Stimulated activated CD8-positive, alpha-beta memory T cell treated with anti-CD3 and anti-CD28 coated beads, Interleukin-4, amount 100 ng/mL, for 4 hours (primary cell): ENCODE data around the gene CAV3.
"Not testable (repeated sequence)": the region's sequence is repeated elsewhere in the genome, so short reads cannot be mapped to it uniquely, and the experiment has no call there.

Experiments
- DNase-seq, 2 donors: peaks; one replicate each; pipeline ENCODE4 v3.0.0-alpha.2; 2020; ENCODE audit warnings: low read depth in 2 of 2, low spot score in 1 of 2

The CAV3 gene

DNA sequence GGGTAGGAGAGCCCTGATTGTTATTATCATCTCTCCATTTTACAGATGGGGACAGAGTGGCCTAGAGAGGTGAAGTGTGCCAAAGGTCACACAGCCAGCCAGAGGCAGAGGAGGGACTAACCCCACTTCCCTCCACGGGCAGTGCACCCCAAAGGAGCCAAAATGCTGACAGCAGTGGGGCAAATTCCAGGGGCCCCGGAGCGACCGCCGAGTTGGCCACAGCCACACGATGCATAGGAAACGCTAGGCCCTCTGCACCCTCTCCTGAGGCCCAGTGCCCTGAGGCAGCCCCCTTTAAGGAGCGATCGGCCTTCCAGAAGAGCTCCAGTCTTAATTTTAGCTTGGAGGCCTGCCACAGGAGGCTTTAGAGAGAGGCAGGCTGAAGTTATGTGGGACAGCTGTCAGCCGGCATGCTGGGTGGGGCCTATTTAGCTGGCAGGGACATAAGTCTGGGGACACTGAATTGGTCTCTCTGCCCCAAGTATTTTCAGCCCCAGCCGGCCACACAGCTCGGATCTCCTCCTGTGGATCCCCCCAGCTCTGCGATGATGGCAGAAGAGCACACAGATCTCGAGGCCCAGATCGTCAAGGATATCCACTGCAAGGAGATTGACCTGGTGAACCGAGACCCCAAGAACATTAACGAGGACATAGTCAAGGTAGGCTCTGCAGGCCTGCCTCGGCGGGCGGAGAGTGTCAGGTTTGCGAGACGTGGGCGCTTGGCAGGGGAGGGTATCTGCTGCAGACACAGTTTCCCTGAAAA is at the start of gene CAV3:
TSS of gene CAV3 (plus strand) at position 471 of the 763 bp plus-strand sequence. CDS start at position 546, 75 bp downstream.
- no peak for DNase-seq

DNA sequence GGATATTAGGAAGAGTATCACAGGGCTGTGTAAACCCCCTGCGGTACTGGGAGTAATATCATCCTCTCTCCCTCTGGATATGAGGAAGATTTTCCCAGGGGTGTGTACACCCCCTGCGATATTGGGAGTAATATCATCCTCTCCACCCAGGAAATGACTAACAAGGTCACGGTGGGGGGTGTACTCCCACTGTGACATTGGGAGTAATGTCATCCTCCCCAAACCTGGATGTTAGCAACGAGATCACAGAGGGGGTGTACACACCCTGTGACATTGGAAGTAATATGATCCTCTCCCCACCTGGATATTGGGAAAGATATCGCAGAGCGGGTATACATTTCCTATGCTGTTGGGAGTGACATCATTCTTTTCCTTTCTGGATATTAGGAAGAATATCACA is 48.6 kb upstream of the CAV3 start:
- not testable (repeated sequence) for DNase-seq

DNA sequence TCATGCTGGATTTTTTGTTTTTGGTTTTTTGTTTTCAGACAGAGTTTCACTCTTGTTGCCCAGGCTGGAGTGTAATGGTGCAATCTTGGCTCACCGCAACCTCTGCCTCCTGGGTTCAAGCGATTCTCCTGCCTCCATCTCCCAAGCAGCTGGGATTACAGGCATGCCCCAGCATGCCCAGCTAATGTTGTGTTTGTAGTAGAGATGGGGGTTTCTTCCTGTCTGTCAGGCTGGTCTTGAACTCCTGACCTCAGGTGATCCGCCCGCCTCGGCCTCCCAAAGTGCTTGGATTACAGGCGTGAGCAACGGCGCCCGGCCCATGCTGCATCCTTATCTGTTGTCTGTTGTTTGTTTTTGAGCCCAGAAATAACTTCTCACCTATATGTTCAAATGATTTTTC is 42.3 kb upstream of the CAV3 start:
- not testable (repeated sequence) for DNase-seq

DNA sequence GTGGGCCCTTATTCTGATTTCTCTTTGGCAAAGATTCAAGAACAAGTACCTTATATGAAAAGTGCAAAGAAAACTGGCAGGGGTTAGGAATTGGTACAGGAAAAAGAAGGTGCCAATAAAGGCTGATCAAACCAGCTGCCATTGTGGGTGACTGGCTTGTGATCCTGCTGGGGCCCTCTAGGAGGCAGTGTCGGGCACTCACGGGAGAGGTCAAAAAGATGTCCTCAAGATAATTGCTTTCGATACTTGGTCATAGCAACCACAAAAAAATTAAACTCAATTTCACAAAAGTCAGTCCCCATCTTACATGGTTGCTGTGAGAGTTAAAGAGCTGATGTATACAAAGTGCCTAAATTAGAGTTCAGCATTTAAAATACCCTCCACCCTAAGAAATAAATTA is 31.0 kb upstream of the CAV3 start:
- DNase-seq: no peak

DNA sequence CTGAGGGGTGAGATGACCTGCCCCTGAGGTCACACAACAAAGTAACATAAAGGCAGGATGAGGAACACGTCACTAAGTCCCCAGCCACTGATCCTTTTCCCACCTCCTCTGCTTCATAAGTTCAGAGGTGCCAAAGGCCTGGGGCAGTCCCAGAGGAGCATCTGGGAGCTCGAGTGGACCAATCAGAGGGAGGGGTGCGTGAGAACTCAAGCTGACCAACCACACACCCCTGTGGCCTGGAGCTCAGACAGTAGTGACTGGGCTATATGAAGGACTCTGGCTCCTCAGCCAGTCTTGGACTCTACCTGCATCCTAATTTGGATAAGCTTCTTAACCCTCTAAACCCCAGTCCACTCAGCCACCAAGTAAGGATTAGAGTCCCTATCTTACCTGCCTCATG is 28.0 kb upstream of the CAV3 start:
- no peak for DNase-seq

DNA sequence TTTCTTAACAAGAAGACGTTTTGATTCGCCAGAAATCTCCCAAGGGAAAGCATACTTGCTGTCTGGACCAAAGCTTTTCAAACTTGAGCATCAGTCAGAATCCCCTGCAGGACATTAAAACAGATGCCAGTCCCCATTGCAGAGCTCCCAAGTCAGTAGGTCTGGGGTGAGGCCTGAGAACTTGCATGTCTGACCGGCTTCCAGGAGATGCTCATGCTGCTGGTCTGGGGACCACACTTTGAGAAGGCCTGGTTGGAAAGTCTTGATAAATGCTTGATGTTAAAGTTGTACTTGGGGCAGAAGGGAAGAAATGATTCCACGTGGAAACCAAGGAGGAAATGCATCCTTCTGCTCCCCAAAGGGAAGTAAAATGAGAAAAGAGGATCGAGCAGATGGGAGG is 24.3 kb upstream of the CAV3 start:
- DNase-seq: no peak

DNA sequence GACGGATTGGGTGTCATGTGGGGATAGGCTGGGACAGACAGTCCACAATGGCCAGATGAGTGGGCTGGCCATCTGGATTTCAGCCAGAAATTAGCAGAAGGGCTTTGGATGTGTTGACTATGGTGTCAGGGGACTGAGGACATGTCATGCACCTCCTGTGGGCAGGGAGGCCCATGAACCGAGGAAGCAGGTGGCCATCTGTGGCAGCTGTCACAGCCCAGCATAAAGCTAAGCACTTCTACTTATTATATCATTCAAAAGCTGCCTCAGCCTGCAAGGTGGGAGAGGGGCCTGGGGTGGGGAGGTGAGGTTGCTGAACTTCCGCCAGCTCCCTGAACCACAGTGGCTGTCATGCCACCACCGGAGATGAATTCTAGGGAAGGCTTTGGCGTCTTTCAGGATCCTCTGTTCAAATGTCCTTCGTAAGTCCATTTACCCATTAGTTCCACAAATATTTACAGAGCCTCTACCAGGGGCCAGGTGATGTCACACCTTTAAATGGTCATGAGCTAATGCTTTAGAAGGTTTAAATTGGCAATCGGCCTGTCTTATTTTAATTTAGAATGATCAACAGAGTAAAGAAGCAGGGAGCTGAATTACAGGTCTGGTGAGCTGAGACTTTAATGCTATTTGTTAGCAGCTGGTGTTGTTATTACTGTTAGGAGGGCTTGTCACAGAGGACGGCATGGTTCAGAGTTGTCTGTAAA is 23.6 kb upstream of the CAV3 start:
- no peak for DNase-seq

DNA sequence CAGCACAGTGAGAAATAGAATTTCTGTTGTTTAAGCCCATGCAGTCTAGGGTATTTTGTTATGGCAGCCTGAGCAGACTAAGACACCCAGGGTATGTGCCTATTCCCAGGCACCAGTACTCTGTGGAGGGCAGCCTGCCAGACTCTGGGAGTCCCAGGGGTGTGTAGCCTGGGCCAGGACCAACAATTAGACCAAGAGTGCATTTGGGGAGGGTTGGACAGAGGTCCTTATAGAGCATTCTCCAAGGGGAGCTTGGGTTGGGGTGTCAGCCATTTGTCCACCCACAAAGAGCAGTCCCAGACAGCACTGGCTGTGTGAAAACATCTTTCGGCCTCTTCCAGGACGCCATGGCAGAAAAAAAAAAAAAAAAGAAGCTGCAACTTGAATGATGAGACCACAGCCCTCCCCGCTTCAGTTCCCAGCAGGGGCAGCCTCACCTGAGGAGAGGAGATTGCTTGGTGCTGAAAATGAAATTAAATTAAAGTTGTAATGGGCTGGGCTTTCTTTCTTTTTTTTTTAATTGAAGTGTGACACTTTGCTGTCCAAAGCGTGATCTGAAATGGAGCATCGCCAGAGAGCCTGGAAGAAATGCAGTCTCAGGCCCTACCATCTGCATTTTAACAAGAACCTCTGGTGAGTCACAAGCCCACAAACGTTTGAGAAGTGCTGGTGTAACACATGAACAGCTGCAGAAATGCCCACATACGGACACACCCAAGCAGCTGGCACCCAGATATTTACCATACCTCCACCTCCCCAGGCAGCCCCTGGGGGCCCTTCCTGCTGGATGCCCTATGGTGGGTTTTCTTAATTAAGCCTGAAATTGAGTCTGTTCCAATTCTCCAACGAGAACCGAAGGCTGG is 21.3 kb upstream of the CAV3 start:
- DNase-seq: no peak

DNA sequence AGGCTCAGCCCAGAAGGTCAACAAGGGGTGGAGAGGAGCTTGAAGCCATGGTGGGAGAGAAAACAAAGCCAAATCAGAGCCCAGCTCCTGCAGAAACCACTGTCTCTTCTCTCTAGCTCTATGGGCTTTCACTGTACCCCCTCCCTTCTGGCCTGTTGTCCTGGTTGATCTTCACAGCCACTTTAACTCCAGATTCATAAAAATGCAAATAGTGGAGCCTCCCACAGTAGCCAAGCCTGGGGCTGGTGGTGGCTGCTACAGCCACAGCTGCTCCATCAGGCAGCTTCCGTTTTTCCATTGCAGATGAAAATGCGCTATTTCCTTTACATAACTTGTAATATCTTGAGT is 20.7 kb upstream of the CAV3 start:
- no peak for DNase-seq

DNA sequence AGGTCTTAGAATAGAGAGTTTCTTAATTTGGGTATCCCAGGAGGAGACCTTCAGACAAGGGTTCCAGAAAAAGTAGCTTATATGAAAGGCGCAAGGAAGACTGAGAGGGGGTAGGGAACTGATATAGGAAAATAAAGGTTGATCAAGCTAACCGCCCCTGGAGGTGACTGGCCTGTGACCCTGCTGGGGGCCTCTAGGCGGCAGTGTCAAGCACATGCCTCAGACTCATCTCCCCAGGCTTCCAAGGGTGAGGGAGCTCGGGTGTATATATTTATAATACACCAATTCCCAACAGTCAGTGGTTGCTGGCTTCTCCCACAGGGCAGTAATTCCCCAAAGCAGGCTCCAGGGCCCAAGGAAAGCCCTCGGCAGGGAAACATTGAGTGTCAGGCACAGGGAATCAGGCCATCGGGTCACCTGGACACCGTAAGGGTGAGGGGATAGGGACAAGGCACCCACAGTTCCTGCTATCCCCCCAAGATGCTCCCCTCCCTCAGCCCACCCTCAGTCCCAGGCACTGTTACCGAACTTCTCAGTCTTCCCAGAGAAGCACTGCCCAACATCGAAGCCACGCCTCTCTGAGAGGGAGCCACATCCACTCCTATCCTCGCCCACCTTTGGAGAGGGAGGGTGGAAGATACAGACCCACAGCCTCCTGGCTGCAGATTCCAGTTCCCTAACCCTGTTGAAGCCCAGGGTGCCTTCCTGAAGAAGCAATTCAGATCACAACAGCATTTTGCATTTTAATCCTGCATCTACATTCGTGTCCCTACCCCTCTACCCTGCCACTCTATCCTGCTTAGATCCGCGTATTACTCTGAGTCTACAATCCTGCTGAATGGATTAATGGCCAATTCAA is 19.5 kb upstream of the CAV3 start:
- no peak for DNase-seq

DNA sequence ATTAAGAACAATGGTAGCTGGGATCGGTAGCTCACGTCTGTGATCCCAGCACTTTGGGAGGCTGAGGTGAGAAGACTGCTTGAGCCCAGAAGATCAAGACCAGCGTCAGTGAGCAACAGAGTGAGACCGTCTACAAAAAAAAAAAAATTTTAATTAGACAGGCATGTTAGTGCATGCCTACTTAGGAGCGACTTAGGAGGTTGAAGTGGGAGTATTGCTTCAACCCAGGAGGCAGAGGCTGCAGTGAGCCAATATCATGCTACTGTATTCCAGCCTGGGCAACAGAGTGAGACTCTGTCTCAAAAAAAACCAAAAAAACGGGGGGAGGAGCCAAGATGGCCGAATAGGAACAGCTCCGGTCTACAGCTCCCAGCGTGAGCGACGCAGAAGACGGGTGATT is 17.8 kb upstream of the CAV3 start:
- not testable (repeated sequence) for DNase-seq

DNA sequence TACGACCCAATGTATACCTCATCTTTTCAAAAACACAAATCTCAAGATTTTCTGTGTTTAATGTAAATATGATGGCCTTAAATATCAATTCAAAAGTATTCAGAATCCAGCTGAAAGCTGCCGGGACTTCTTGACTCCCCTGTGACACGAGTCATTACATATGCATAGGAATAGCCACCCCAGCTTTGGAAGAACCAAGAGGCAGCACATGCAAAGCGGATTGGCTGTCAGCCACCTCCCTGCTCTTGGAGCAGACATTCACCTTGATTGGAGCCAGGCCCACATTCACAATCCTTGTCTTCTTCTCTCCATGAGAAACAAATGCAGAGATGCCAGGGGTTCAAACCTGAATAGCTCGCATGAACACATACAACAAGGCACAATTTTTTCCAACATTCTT is 10.8 kb upstream of the CAV3 start:
- no peak for DNase-seq

DNA sequence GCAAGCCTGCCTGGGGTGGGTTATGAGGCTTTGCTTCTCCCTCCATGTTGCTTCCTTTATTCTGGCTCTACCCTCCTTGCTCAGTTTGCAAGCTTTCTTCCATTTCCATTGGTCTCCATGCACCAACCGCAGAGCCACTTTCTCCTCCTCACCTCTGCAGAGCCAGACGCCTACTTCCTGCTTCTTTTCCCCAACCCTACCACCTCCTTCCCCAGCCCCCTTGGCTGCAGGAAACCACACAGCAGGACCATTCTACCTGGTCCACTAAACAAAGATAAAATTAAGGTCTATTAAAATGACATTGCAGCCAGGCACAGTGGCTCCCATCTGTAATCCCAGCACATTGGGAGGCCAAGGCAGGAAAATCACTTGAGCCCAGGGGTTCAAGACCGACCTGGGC is 10.0 kb upstream of the CAV3 start:
- DNase-seq: no peak

DNA sequence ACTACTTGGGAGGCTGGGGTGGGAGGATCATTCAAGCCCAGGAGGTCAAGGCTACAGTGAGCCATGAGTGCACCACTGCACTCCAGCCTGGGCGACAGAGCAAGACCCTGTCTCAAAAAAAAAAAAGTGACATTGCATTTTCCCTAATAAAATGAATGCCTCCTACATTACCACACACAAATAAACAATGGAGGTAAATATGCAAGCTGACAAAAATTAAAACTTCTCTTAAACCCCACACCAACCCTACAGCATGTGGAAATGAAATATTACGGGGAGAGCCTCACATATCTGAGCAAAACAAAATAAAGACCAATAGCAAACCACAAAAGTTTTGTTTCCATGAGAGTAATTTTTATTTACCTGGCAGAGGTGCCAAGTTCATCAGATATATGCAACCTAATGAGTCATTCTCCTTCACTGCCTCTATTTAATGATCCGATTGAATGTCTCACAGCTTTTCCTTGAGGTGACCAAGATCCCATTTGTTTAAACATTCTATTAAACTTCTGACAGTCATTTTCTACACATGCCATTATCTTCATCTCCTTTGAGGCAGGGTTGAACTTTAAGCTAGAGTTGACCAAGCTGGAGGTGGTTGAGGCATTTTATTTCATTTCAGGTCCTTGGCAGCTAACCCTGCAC is 9.4 kb upstream of the CAV3 start:
- no peak for DNase-seq

DNA sequence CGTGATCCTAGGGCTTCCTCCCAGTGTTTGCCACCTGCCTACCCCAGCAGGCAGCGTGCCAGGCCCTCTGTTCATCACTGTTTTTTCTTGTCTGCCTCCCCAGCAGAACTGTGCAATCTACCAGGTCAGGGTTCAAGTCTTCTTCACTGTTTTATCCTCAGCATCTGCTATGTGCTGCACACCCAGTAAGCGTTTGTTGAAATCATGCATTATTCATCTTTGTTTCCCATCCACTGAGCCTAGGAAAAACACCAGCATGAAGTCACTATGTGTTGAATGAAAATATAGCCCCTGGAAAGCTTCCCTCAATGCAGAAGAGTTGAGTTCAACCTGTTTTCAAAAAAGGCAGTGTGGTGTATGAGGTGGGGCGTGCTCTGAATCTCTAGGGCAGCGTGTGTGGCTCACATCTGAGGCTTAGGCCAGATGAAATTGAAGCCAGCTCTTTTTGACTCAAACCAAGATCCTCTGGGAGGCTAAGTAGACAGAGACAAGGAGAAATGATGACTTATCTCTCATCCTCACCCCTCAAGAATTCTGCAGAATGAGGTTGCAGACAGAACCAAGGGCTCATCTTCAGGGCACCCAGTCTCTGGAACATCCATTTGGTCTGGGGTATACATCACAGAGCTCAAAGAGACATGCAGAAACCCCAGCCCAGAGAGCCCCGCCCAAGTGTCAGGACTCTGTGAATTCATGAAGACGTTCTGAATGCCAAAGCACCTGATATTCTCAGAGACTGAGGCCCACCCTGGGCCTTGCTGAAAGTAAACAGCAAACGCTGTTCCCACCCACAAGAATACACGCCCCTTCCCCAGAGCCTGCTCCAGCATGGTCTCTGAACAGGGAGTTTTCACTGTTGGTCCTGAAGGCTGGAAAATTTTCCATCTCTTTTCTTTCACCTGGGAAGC is 5.7 kb upstream of the CAV3 start:
- no peak for DNase-seq

DNA sequence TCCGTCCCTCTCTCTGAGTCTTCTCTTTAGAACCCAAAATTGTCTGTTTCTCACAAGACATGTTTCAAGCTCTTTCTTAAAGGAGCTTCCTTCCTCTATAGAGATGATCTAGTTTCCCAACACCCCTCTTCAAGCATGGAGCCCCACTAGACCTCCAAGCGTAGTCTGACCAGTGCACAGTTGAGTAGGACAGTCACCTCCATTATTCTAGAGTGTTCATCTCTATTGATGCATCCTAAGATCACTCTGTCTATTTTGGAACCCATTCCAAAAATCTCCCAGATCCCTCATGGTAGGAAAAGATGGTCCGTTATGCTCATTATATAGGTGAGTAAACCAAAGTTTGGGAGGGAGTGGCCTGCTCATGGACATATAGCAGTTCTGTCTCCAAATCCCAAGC is 4.1 kb upstream of the CAV3 start:
- no peak for DNase-seq

DNA sequence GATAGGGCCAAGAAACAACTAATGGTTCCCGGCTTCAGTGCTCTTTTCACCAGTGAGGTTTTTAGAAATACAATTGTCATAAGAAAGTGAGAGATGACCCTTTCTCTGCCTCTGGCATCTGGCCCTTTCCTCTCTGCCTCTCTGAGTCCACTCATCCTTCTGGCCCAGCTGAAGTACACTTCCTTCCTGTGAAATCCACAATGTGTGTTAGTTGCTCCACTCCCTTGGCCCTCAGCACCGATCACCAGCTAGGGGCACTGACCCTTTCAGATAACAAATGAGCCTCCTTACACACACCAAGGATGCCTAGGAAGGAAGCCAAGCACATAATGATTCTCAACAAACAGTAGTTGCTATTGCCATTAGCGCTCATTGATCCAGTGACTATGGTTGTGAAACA is 2.9 kb upstream of the CAV3 start:
- no peak for DNase-seq

DNA sequence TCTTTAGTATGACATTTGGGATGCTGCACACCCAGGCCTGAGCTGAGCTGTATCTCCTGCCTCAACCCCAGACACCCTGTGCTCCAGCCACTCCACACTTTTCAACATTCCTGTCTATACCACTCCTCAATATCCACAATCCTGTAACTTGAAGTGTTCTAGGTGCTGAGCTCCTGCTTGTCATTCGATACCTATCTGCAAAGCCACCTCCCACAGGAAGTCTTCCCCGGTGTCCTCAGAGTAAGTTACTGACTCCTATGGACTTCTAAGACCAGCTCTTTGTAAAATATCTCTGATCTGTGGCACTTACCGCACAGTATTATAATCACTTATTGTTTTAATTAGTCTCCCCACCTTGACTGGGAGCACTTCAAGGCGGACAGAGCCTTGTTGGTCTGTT is 1.2 kb upstream of the CAV3 start:
- no peak for DNase-seq

DNA sequence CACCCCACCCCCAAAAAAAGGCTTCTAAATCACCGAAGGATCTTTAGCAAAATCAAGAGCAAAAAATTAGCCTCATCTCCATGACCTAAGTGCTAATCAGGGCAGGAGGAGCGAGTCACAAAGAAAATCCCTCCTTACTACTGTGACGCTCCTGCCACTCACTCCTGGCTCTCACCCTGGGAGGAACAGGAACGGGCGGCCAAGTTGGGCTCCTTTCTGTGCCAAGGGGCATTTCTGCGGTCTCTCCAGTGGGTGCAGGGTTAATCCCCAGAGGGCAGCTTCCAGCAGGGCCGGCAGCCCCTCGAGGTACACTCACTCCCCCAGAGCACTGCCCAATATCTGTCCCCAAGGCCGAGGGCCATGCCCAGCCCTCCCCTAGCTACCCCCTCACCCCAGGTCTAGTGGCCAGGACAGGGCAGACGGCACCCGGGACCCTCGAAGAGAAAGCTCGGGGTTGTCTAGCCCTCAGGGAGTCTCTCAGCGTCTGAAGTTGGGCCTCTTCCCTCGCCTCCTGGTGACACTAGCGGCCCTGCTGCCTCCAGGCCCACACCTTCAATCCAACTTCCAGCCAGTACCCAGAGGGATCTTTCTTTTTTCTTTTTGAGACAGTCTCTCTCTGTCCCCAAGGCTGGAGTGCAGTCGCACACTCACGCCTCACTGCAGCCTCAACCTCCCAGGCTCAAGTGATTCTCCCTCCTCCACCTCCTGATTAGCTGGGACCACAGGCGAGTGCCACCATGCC is 706 bp downstream of the CAV3 start:
- no peak for DNase-seq
